H1 (cell line): ENCODE measurements around the gene CHRM4. TPM values are rescaled to one million over a fixed set of nuclear protein-coding genes. Genes with fewer than 3 reads are reported as not detected.

ENCODE experiments used
- CTCF ChIA-PET: fragments of 300-600 bp; sonication (Branson Sonifier 250); formaldehyde crosslinking; loops from one replicate; lab custom pipeline; 2021; ENCODE audit not compliant: partially characterized antibody; lab: Charles Lee
- POLR2A ChIA-PET: fragments of 300-600 bp; sonication (Branson Sonifier 250); formaldehyde crosslinking; loops from one replicate; lab custom pipeline; 2021; ENCODE audit warnings: inconsistent platforms; ENCODE audit not compliant: partially characterized antibody; lab: Charles Lee
- DNase-seq, 2 experiments: peaks; one replicate each; pipeline versions ENCODE4 v3.0.0 to v3.0.0-alpha.2; 2010 to 2022; ENCODE audit warnings: low spot score in 2 of 2, low read depth in 1 of 2, mixed read lengths in 1 of 2
- FAIRE-seq: peaks from 2 replicates; lab custom pipeline; 2011; peaks lifted over from hg19 to GRCh38; lab: Jason Lieb, UNC
- H2AFZ ChIP-seq: 2 replicates; pipeline ENCODE4 v1.8.1; 2012; ENCODE audit warnings: low read length, inconsistent platforms
- H2AK5ac ChIP-seq: 2 replicates; pipeline ENCODE4 v1.6.1; 2013; ENCODE audit warnings: low read depth, low read length
- H2BK120ac ChIP-seq: replicated peaks from 2 replicates; pipeline ENCODE3; 2013; ENCODE audit warnings: low read depth, low read length, inconsistent platforms
- H2BK12ac ChIP-seq: 2 replicates; pipeline ENCODE4 v1.6.1; 2013; ENCODE audit warnings: low read depth, low read length
- H2BK15ac ChIP-seq: 2 replicates; pipeline ENCODE4 v1.6.1; 2013; ENCODE audit warnings: low read length
- H2BK20ac ChIP-seq: 2 replicates; pipeline ENCODE4 v1.6.1; 2013; ENCODE audit warnings: low read length
- H2BK5ac ChIP-seq: 2 replicates; pipeline ENCODE4 v1.6.1; 2013; ENCODE audit warnings: low read depth, low read length
- H3K14ac ChIP-seq: 2 replicates; pipeline ENCODE4 v1.6.1; 2013; ENCODE audit warnings: inconsistent platforms; ENCODE audit not compliant: insufficient read length
- H3K18ac ChIP-seq: 2 replicates; pipeline ENCODE4 v1.6.1; 2013; ENCODE audit warnings: low read length; ENCODE audit errors: extremely low read depth
- H3K23ac ChIP-seq: 2 replicates; pipeline ENCODE4 v1.6.1; 2013; ENCODE audit warnings: inconsistent platforms; ENCODE audit not compliant: insufficient read length
- H3K23me2 ChIP-seq: 2 replicates; pipeline ENCODE4 v1.6.1; 2013; ENCODE audit warnings: low read depth, low read length
- H3K27ac ChIP-seq: 2 replicates; pipeline ENCODE4 v1.6.1; 2011; ENCODE audit warnings: low read depth, low read length, inconsistent platforms
- H3K27me3 ChIP-seq, 4 experiments: replicated peaks in 1 of 4; 1 replicate in 1 of 4; 2 replicates in 3 of 4; pipeline versions ENCODE4 v1.6.1 to v1.8.1; 2011 to 2013; ENCODE audit warnings: low read length in 3 of 4, mild to moderate bottlenecking in 3 of 4, inconsistent platforms in 2 of 4, mixed read lengths in 2 of 4, moderate library complexity in 1 of 4; ENCODE audit not compliant: control insufficient read depth in 3 of 4, insufficient read depth in 3 of 4; ENCODE audit errors: extremely low read depth in 1 of 4
- H3K36me3 ChIP-seq, 4 experiments: 2 replicates each; pipeline versions ENCODE4 v1.6.1 to v1.8.1; 2011 to 2013; ENCODE audit warnings: mild to moderate bottlenecking in 4 of 4, low read length in 3 of 4, moderate library complexity in 2 of 4, control low read depth in 1 of 4, inconsistent platforms in 1 of 4; ENCODE audit not compliant: insufficient read depth in 4 of 4, control insufficient read depth in 2 of 4
- H3K4ac ChIP-seq: replicated peaks from 2 replicates; pipeline ENCODE3; 2013; ENCODE audit warnings: low read length, low read depth, mixed read lengths, inconsistent platforms; ENCODE audit not compliant: insufficient read length
- H3K4me1 ChIP-seq, 4 experiments: replicated peaks in 1 of 4; 1 replicate in 1 of 4; 2 replicates in 3 of 4; pipeline versions ENCODE4 v1.6.1 to v1.8.1; 2011 to 2013; ENCODE audit warnings: low read length in 3 of 4, inconsistent platforms in 2 of 4, mixed read lengths in 1 of 4; ENCODE audit not compliant: insufficient read depth in 4 of 4, control insufficient read depth in 3 of 4
- H3K4me2 ChIP-seq, 2 experiments: 2 replicates each; pipeline versions ENCODE4 v1.6.1 to v1.8.1; 2011 to 2013; ENCODE audit warnings: low read depth in 2 of 2, low read length in 2 of 2, control low read depth in 1 of 2, inconsistent platforms in 1 of 2, mild to moderate bottlenecking in 1 of 2; ENCODE audit not compliant: insufficient read depth in 1 of 2
- H3K4me3 ChIP-seq, 4 experiments: fragments of 200-600, 300-600 bp in 1 of 4; sonication (generic), shearing (Covaris generic), sonication (Bioruptor Twin) in 1 of 4; 2 replicates each; pipeline versions ENCODE4 v1.5.1 to v1.8.1; 2011 to 2016; ENCODE audit warnings: low read length in 4 of 4, low read depth in 3 of 4, control low read depth in 2 of 4, inconsistent platforms in 2 of 4, mild to moderate bottlenecking in 2 of 4, mixed read lengths in 1 of 4, moderate library complexity in 1 of 4; ENCODE audit not compliant: insufficient read depth in 2 of 4; ENCODE audit errors: extremely low read depth in 1 of 4
- H3K56ac ChIP-seq: replicated peaks from 2 replicates; pipeline ENCODE3; 2013; ENCODE audit warnings: low read depth, mild to moderate bottlenecking, mixed read lengths, low read length, inconsistent platforms; ENCODE audit not compliant: insufficient read length
- H3K79me1 ChIP-seq: 2 replicates; pipeline ENCODE4 v1.6.1; 2013; ENCODE audit warnings: low read depth, low read length, control low read depth
- H3K79me2 ChIP-seq, 2 experiments: 2 replicates each; pipeline versions ENCODE4 v1.6.1 to v1.8.1; 2012 to 2013; ENCODE audit warnings: low read length in 2 of 2, mild to moderate bottlenecking in 2 of 2, inconsistent platforms in 1 of 2; ENCODE audit not compliant: insufficient read depth in 2 of 2, control insufficient read depth in 1 of 2
- H3K9ac ChIP-seq, 4 experiments: replicated peaks in 1 of 4; 1 replicate in 1 of 4; 2 replicates in 3 of 4; pipeline versions ENCODE4 v1.6.1 to v1.8.1; 2011 to 2013; ENCODE audit warnings: low read depth in 3 of 4, low read length in 3 of 4, control low read depth in 2 of 4, mild to moderate bottlenecking in 2 of 4, moderate library complexity in 2 of 4, inconsistent platforms in 1 of 4; ENCODE audit errors: extremely low read depth in 1 of 4
- H3K9me3 ChIP-seq, 2 experiments: 2 replicates each; pipeline versions ENCODE4 v1.6.1 to v1.8.1; 2012 to 2013; ENCODE audit warnings: mild to moderate bottlenecking in 2 of 2, moderate library complexity in 2 of 2, control low read depth in 1 of 2, inconsistent platforms in 1 of 2, low read depth in 1 of 2, low read length in 1 of 2, mixed read lengths in 1 of 2; ENCODE audit not compliant: insufficient read depth in 2 of 2
- H4K20me1 ChIP-seq, 2 experiments: replicated peaks in 1 of 2; 2 replicates each; pipeline versions ENCODE3 to v1.8.1; 2011 to 2013; ENCODE audit warnings: inconsistent platforms in 2 of 2, low read length in 2 of 2, mild to moderate bottlenecking in 1 of 2; ENCODE audit not compliant: insufficient read depth in 2 of 2, control insufficient read depth in 1 of 2
- H4K5ac ChIP-seq: 2 replicates; pipeline ENCODE4 v1.6.1; 2013; ENCODE audit warnings: low read length, low read depth, mixed read lengths, inconsistent platforms; ENCODE audit not compliant: insufficient read length
- H4K8ac ChIP-seq: 2 replicates; pipeline ENCODE4 v1.8.0; 2013; ENCODE audit warnings: mild to moderate bottlenecking, moderate library complexity, low read length, inconsistent platforms; ENCODE audit not compliant: insufficient read depth; ENCODE audit errors: extremely low read depth
- H4K91ac ChIP-seq: replicated peaks from 2 replicates; pipeline ENCODE3; 2013; ENCODE audit warnings: low read length, mixed read lengths, inconsistent platforms; ENCODE audit not compliant: insufficient read length
- KDM5A ChIP-seq: fragments of 200-600 bp; IDR thresholded peaks from 2 replicates; pipeline ENCODE4 v1.7.1; 2012; ENCODE audit warnings: mild to moderate bottlenecking, low read length, inconsistent platforms, mixed read lengths
- NRF1 ChIP-seq: IDR thresholded peaks from 2 replicates; pipeline ENCODE4 v1.6.1; 2011; ENCODE audit warnings: mild to moderate bottlenecking, low read depth, low read length, improper control_type of control experiment
- POLR2A ChIP-seq, 2 experiments: IDR thresholded peaks; 1 replicate in 1 of 2; 2 replicates in 1 of 2; pipeline ENCODE4 v1.6.1; 2011; ENCODE audit warnings: low read depth in 2 of 2, low read length in 2 of 2, mild to moderate bottlenecking in 2 of 2; ENCODE audit errors: control extremely low read depth in 1 of 2
- WGBS, 2 experiments: shearing (Covaris generic) in 1 of 2; methylation state at CpG; one replicate each; pipeline versions ENCODE4 v1.1.6 to v1.1.7; 2013 to 2015; ENCODE audit warnings: low lambda C conversion rate in 2 of 2, mixed read lengths in 2 of 2, inconsistent platforms in 1 of 2, low coverage in 1 of 2, missing lambda C conversion rate in 1 of 2; ENCODE audit not compliant: insufficient replicate concordance in 2 of 2, insufficient coverage in 1 of 2, insufficient read length in 1 of 2; ENCODE audit errors: extremely low coverage in 1 of 2, missing lambda C conversion rate in 1 of 2; 5-methylcytosine and 5-hydroxymethylcytosine counted together
- polyA plus RNA-seq, 7 experiments: library from polyadenylated mRNA; depleted of rRNA in 3 of 7; stranded (reverse) in 5 of 7; unstranded in 2 of 7; fragments of >200 nt in 5 of 7; fragments of 200-250 nt in 2 of 7; gene quantifications; 1 replicate in 5 of 7; 2 replicates in 1 of 7; 4 replicates in 1 of 7; pipeline versions ENCODE4 v1.2.1 to v1.2.3, GENCODE V29; 2011 to 2013; ENCODE audit warnings: missing spikeins in 2 of 7, mixed read lengths in 2 of 7
- total RNA-seq: library from RNA; stranded (reverse); fragmentation: NEBNext Ultra II Directional; extraction: Animal tissue kit (Norgen Biotek cat#: 25700); gene quantifications from 2 replicates; pipeline ENCODE4 v1.2.1, GENCODE V29; 2021
- TF ChIP-seq, protein P1 (sequence below): IDR thresholded peaks from 2 replicates; pipeline ENCODE4 v1.6.1; 2012; ENCODE audit warnings: inconsistent platforms

The CHRM4 gene
- total and polyA plus RNA-seq, 2 of the 8 experiments (the other 6 are each of a cell fraction or from before 2014, with no cell fraction given), result 1.1 to 1.3 TPM

DNA sequence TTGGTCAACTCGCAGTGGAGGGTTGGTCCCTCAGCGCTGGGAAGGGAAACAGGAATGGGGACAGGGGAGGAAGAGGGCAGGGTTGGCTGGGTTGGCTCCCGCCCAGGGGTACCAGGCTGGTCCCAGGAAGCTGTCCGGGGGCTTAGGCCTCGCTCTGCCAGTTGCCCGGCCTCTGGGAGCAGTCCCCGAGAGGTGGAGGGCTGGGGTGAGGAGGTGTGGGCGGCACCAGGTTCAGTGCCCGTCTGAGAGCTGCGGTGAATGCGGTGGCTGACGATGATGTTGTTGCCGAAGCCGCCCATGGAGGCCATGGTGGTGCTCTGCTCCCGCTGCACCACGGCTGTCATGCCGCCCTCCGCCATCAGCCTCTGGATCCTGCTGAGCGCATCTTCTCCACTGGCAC is 6.0 kb upstream of the CHRM4 start:
- H2BK12ac ChIP-seq, result no peak overlapping the region
- H3K23me2 ChIP-seq, result peaks cover 9% of the 10 kb centered on the region
- H2BK120ac ChIP-seq, result no peak overlapping the region
- no peak overlapping the region for H3K4me2 ChIP-seq
- no peak overlapping the region for H2BK15ac ChIP-seq
- H3K56ac ChIP-seq, result no peak overlapping the region
- CTCF ChIA-PET, result interaction anchor here (1.4 to 4.7 kb wide), 6 partner anchors 8 to 132 kb away, joined by 3 to 29 read pairs (median 6); no protein-coding TSS in a partner anchor
- H4K5ac ChIP-seq, result no peak overlapping the region
- H2BK5ac ChIP-seq, result peak overlapping the region; percentile 12; the same call in 1 of the 2 replicates
- no peak overlapping the region for H3K14ac ChIP-seq
- no peaks in the 10 kb centered on the region for H3K79me2 ChIP-seq
- H3K4me1 ChIP-seq, result no peaks in the 10 kb centered on the region; a peak in 1 of 7 replicates
- POLR2A ChIA-PET, result no interaction called here
- WGBS, 2 experiments, result 93% methylated on average over 17 of the region's 19 CpGs; no CpG with 5 or more reads in 1 of the 2 experiments
- no peak overlapping the region for H3K4me3 ChIP-seq
- H3K79me1 ChIP-seq, result no peaks in the 10 kb centered on the region
- peaks cover 0 to 9% (median under 1%) of the 10 kb centered on the region in 4 experiments; a peak in 5 of 8 replicates for H3K36me3 ChIP-seq
- H4K91ac ChIP-seq, result no peak overlapping the region
- H3K23ac ChIP-seq, result no peak overlapping the region
- no peak overlapping the region for H2AFZ ChIP-seq
- H3K9ac ChIP-seq, result no peak overlapping the region
- FAIRE-seq, result no peak
- peaks cover 0 to 3% (median 1%) of the 10 kb centered on the region in 4 experiments; a peak in 1 of 7 replicates for H3K27me3 ChIP-seq
- DNase-seq, result no peak
- H3K18ac ChIP-seq, result no peak overlapping the region
- H2AK5ac ChIP-seq, result no peak overlapping the region
- no peak overlapping the region for H4K8ac ChIP-seq
- no peak overlapping the region for H2BK20ac ChIP-seq
- H3K4ac ChIP-seq, result no peak overlapping the region
- no peak overlapping the region for H3K27ac ChIP-seq
- H3K9me3 ChIP-seq, result no peaks in the 10 kb centered on the region
- peaks cover 0 to 3% of the 10 kb centered on the region in 2 experiments for H4K20me1 ChIP-seq
- TF ChIP-seq, protein P1, sequence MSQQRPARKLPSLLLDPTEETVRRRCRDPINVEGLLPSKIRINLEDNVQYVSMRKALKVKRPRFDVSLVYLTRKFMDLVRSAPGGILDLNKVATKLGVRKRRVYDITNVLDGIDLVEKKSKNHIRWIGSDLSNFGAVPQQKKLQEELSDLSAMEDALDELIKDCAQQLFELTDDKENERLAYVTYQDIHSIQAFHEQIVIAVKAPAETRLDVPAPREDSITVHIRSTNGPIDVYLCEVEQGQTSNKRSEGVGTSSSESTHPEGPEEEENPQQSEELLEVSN, result no peak
- TF ChIP-seq NRF1 (no peak), POLR2A (IDR thresholded peaks at IDR 0.05; ENCODE audit: control extremely low read depth in 1 of 2, low read depth in 2 of 2, low read length in 2 of 2) (no peak), KDM5A (no peak)
